HT1080 (cell line): Measurements from ENCODE around the gene FBXL5. TPM values are rescaled to one million over a fixed set of nuclear protein-coding genes. Genes with fewer than 3 reads are reported as not detected.

Experiments
- DNase-seq: peaks from one replicate; pipeline ENCODE4 v3.0.0-alpha.2; 2015; ENCODE audit warnings: low read depth
- total RNA-seq: library from RNA; depleted of rRNA; stranded (reverse); fragments of >200 nt; shearing (Covaris generic); gene quantifications from 2 replicates; pipeline ENCODE4 v1.2.3, GENCODE V29; 2014

The FBXL5 gene
- total RNA-seq, 1 experiment from 2014 or later: 83.0 TPM

- peak; percentile 52 for DNase-seq
Measured at GRCh38 chr4:15677507-15677988, 22.4 kb upstream of the FBXL5 start.

GRCh38 chr4:15676899-15677298, 21.7 kb upstream of the FBXL5 start:
- no peak for DNase-seq

GRCh38 chr4:15676039-15676438, 20.9 kb upstream of the FBXL5 start:
- DNase-seq: no peak

GRCh38 chr4:15675356-15675755, 20.2 kb upstream of the FBXL5 start:
- DNase-seq: no peak

- DNase-seq: no peak
Measured at GRCh38 chr4:15674926-15675325, 19.8 kb upstream of the FBXL5 start.

GRCh38 chr4:15674046-15674445, 18.9 kb upstream of the FBXL5 start:
- DNase-seq: no peak

GRCh38 chr4:15673337-15673736, 18.2 kb upstream of the FBXL5 start:
- no peak for DNase-seq

GRCh38 chr4:15672101-15672500, 16.9 kb upstream of the FBXL5 start:
- no peak for DNase-seq

- no peak for DNase-seq
Measured at GRCh38 chr4:15670576-15670975, 15.4 kb upstream of the FBXL5 start.

- no peak for DNase-seq
Measured at GRCh38 chr4:15668566-15669435, 13.6 kb upstream of the FBXL5 start.

GRCh38 chr4:15667006-15667405, 11.8 kb upstream of the FBXL5 start:
- DNase-seq: no peak

GRCh38 chr4:15665753-15666365, 10.7 kb upstream of the FBXL5 start:
- peak; percentile 93 for DNase-seq

- DNase-seq: no peak
Measured at GRCh38 chr4:15659768-15660570, 4.8 kb upstream of the FBXL5 start.

GRCh38 chr4:15658781-15659180, 3.6 kb upstream of the FBXL5 start:
- DNase-seq: no peak

GRCh38 chr4:15658136-15658770, 3.1 kb upstream of the FBXL5 start:
- no peak for DNase-seq

GRCh38 chr4:15657366-15657765, 2.2 kb upstream of the FBXL5 start:
- DNase-seq: no peak

- no peak for DNase-seq
Measured at GRCh38 chr4:15656038-15656470, 897 bp upstream of the FBXL5 start.

GRCh38 chr4:15654593-15655222, 449 bp downstream of the FBXL5 start:
- peak; percentile 44 for DNase-seq

GRCh38 chr4:15653864-15654592, 1.1 kb downstream of the FBXL5 start:
- DNase-seq: peak; percentile 75

- DNase-seq: no peak
Measured at GRCh38 chr4:15653420-15653819, 1.7 kb downstream of the FBXL5 start.
